KMS-11 (cell line): ENCODE data around the gene EPHB1.

Experiments
- H2AFZ ChIP-seq: fragments of 200-600 bp; sonication (generic); 2 replicates; pipeline ENCODE4 v1.6.1; 2016; ENCODE audit warnings: antibody characterized with exemption, mixed run types, low read depth
- H3K27ac ChIP-seq: fragments of 200-600 bp; sonication (generic); 2 replicates; pipeline ENCODE4 v1.6.1; 2016; ENCODE audit warnings: mild to moderate bottlenecking, mixed run types
- H3K27me3 ChIP-seq: fragments of 200-600 bp; sonication (generic); 2 replicates; pipeline ENCODE4 v1.6.1; 2017; ENCODE audit warnings: mild to moderate bottlenecking, low read depth, mixed run types, moderate library complexity; ENCODE audit not compliant: insufficient read depth
- H3K36me3 ChIP-seq: fragments of 200-600 bp; sonication (generic); 2 replicates; pipeline ENCODE4 v1.6.1; 2017; ENCODE audit warnings: mild to moderate bottlenecking, mixed run types; ENCODE audit not compliant: insufficient read depth
- H3K4me1 ChIP-seq: fragments of 200-600 bp; sonication (generic); 2 replicates; pipeline ENCODE4 v1.6.1; 2016; ENCODE audit warnings: mild to moderate bottlenecking, low read depth, mixed run types; ENCODE audit not compliant: poor library complexity, severe bottlenecking
- H3K4me2 ChIP-seq: fragments of 200-600 bp; sonication (generic); 2 replicates; pipeline ENCODE4 v1.7.0; 2016; ENCODE audit warnings: mild to moderate bottlenecking, mixed run types
- H3K4me3 ChIP-seq: fragments of 200-600 bp; sonication (generic); IDR thresholded peaks from 2 replicates; pipeline ENCODE4 v1.6.1; 2017; ENCODE audit warnings: low read depth, low read length, mixed read lengths; ENCODE audit not compliant: insufficient read depth
- H3K79me2 ChIP-seq: fragments of 200-600 bp; sonication (generic); 2 replicates; pipeline ENCODE4 v1.6.1; 2016; ENCODE audit warnings: low read depth, mixed run types; ENCODE audit not compliant: insufficient read depth
- H3K9ac ChIP-seq: fragments of 200-600 bp; sonication (generic); 2 replicates; pipeline ENCODE4 v1.6.1; 2016; ENCODE audit warnings: mild to moderate bottlenecking, mixed run types
- H4K20me1 ChIP-seq: fragments of 200-600 bp; sonication (generic); 2 replicates; pipeline ENCODE4 v1.6.1; 2016; ENCODE audit warnings: mild to moderate bottlenecking, mixed run types; ENCODE audit not compliant: insufficient read depth
- CTCF ChIP-seq: fragments of 200-600 bp; sonication (generic); conservative IDR thresholded peaks from 2 replicates; pipeline ENCODE4 v1.6.1; 2017; ENCODE audit warnings: low read depth, mild to moderate bottlenecking, antibody characterized with exemption, low read length, moderate library complexity, mixed read lengths

EPHB1 gene

GRCh38 chr3:135013206-135013605 lies 218.1 kb downstream of the EPHB1 start:
- Histone ChIP-seq H3K9ac (no peak overlapping the region), H3K36me3 (no peaks in the 10 kb centered on the region), H3K4me2 (no peak overlapping the region), H3K4me1 (peaks cover 28% of the 10 kb centered on the region), H3K27ac (no peak overlapping the region), H3K4me3 (no peak overlapping the region), H3K27me3 (no peaks in the 10 kb centered on the region), H3K79me2 (no peaks in the 10 kb centered on the region), H2AFZ (no peak overlapping the region), H4K20me1 (no peaks in the 10 kb centered on the region)
- no peak for TF ChIP-seq CTCF

GRCh38 chr3:135014566-135014965 lies 219.5 kb downstream of the EPHB1 start:
- H3K9ac ChIP-seq = no peak overlapping the region
- H3K4me2 ChIP-seq = no peak overlapping the region
- H3K4me1 ChIP-seq = peaks cover 42% of the 10 kb centered on the region
- no peak overlapping the region for H2AFZ ChIP-seq
- no peaks in the 10 kb centered on the region for H3K27me3 ChIP-seq
- H3K36me3 ChIP-seq = no peaks in the 10 kb centered on the region
- no peaks in the 10 kb centered on the region for H3K79me2 ChIP-seq
- no peak for TF ChIP-seq CTCF
- H4K20me1 ChIP-seq = no peaks in the 10 kb centered on the region
- H3K4me3 ChIP-seq = no peak overlapping the region
- no peak overlapping the region for H3K27ac ChIP-seq

GRCh38 chr3:135017003-135017893 lies 222.2 kb downstream of the EPHB1 start:
- Histone ChIP-seq H3K4me3 (no peak overlapping the region), H4K20me1 (no peaks in the 10 kb centered on the region), H3K4me1 (peaks cover 66% of the 10 kb centered on the region), H3K36me3 (no peaks in the 10 kb centered on the region), H3K4me2 (peak overlapping the region; percentile 11; the same call in 1 of the 2 replicates), H3K9ac (no peak overlapping the region), H2AFZ (no peak overlapping the region), H3K27ac (0 out of 2 replicates have a peak overlapping the region, but pooled peaks have one; percentile 15), H3K27me3 (no peaks in the 10 kb centered on the region), H3K79me2 (no peaks in the 10 kb centered on the region)
- no peak for TF ChIP-seq CTCF

GRCh38 chr3:135018149-135018923 lies 223.3 kb downstream of the EPHB1 start:
- no peaks in the 10 kb centered on the region for H3K27me3 ChIP-seq
- peak overlapping the region; percentile 44 for H3K4me2 ChIP-seq
- peaks cover 77% of the 10 kb centered on the region for H3K4me1 ChIP-seq
- no peaks in the 10 kb centered on the region for H4K20me1 ChIP-seq
- no peak overlapping the region for H2AFZ ChIP-seq
- H3K9ac ChIP-seq = no peak overlapping the region
- peak overlapping the region; percentile 22 for H3K27ac ChIP-seq
- H3K79me2 ChIP-seq = no peaks in the 10 kb centered on the region
- H3K4me3 ChIP-seq = no peak overlapping the region
- no peaks in the 10 kb centered on the region for H3K36me3 ChIP-seq
- no peak for TF ChIP-seq CTCF
